ENCODE measurements around the gene RPS8. TPM values are rescaled to one million over a fixed set of nuclear protein-coding genes. Genes with fewer than 3 reads are reported as not detected.

RPS8 gene
- total RNA-seq, 1 experiment from 2014 or later, result 2,296 TPM

- ChIA-PET POLR2A (interaction anchor here (0.5 to 8.0 kb wide), 6 partner anchors 12 to 716 kb away, joined by 3 to 200 read pairs (median 6); partner anchors contain the start of genes PRDX1 and RNU5D-1), CTCF (no interaction called here), RAD21 (ENCODE audit: low non-redundant PET in 1 of 2, low total read pairs in 2 of 2, uncharacterized antibody in 2 of 2, unreplicated experiment in 2 of 2) (no interaction called here)
- Histone ChIP-seq H4K20me1 (ENCODE audit: insufficient read depth) (no peaks in the 10 kb centered on the region), H3K79me2 (ENCODE audit: insufficient read depth, low read length) (peaks cover 49% of the 10 kb centered on the region), H3K9ac (ENCODE audit: low read length) (peak overlapping the region; percentile 73), H3K9me3 (ENCODE audit: control insufficient read depth in 1 of 2, insufficient read depth in 1 of 2, low read depth in 1 of 2, low read length in 2 of 2) (no peaks in the 10 kb centered on the region), H3K4me2 (ENCODE audit: low read length) (peak overlapping the region; percentile 68), H3K36me3 (ENCODE audit: control insufficient read depth in 1 of 2, insufficient read depth in 2 of 2, low read length in 2 of 2) (peaks cover 3 to 46% of the 10 kb centered on the region in 2 experiments; a peak in 3 of 4 replicates), H2AFZ (ENCODE audit: low read depth, low read length, poor library complexity, severe bottlenecking) (no peak overlapping the region), H3K4me1 (ENCODE audit: control insufficient read depth in 1 of 2, insufficient read depth in 2 of 2, low read length in 2 of 2) (peaks cover 50 to 96% of the 10 kb centered on the region in 2 experiments), H3K9me2 (ENCODE audit: insufficient read depth) (no peaks in the 10 kb centered on the region), H3K4me3 (replicated peaks in 1 of 2; ENCODE audit: low read depth in 1 of 2, low read length in 2 of 2) (no peak overlapping the region), H3K27me3 (ENCODE audit: insufficient read depth, low read length) (no peaks in the 10 kb centered on the region), H3K27ac (ENCODE audit: low read depth, low read length) (peak overlapping the region; percentile 98)
- TF ChIP-seq CTCF (IDR thresholded peaks at IDR 0.05 in 2 of 3, conservative IDR thresholded peaks at IDR 0.05 in 1 of 3; ENCODE audit: borderline replicate concordance in 1 of 3, insufficient read depth in 1 of 3, low read depth in 2 of 3, low read length in 2 of 3) (peak in 1 of 3 experiments; percentile 24; a peak in 1 of 6 replicates), EZH2 (IDR thresholded peaks at IDR 0.05) (no peak), EZH2phosphoT487 (IDR thresholded peaks at IDR 0.05; ENCODE audit: borderline replicate concordance) (no peak), POLR2AphosphoS5 (IDR thresholded peaks at IDR 0.05; ENCODE audit: low read depth, low read length) (peak; percentile 47)
- ATAC-seq (no peak), DNase-seq (ENCODE audit: low read depth, low spot score) (no peak)
- intact Hi-C loops (cut with micrococcal nuclease), result no loop called here
- BruUV-seq (replicated peaks), result no TSS peak
These were observed 30.1 kb downstream of the RPS8 start for GRCh38 chr1:44805311-44806024.

All from HCT116 (cell line).